Natural killer cell (primary cell): ENCODE data around the gene ALDH7A1. TPM values are rescaled to one million over a fixed set of nuclear protein-coding genes. Genes with fewer than 3 reads are reported as not detected.

Source experiments
- ATAC-seq, 3 donors: fragments of 150-1000 bp in 2 of 3; fragments of 200-7000 bp in 1 of 3; cut with Tn5 transposase; 1 replicate in 1 of 3; 2 replicates in 2 of 3; pipeline ENCODE4 v1.10.0; 2021; ENCODE audit warnings: mild to moderate bottlenecking in 2 of 3, moderate library complexity in 2 of 3
- DNase-seq, 2 donors: peaks; one replicate each; pipeline versions ENCODE4 v3.0.0 to v3.0.0-alpha.2; 2013 to 2021; ENCODE audit warnings: mixed read lengths in 1 of 2
- H3K27ac ChIP-seq: one replicate; pipeline ENCODE4 v1.5.1; 2013; ENCODE audit warnings: mild to moderate bottlenecking, low read length
- H3K27me3 ChIP-seq: one replicate; pipeline ENCODE4 v1.6.1; 2013; ENCODE audit warnings: low read length; ENCODE audit not compliant: control insufficient read depth, insufficient read depth
- H3K36me3 ChIP-seq: one replicate; pipeline ENCODE4 v1.6.1; 2013; ENCODE audit warnings: low read length; ENCODE audit not compliant: control insufficient read depth, insufficient read depth
- H3K4me1 ChIP-seq: one replicate; pipeline ENCODE4 v1.6.1; 2013; ENCODE audit warnings: low read length; ENCODE audit not compliant: control insufficient read depth, insufficient read depth
- H3K4me3 ChIP-seq: one replicate; pipeline ENCODE4 v1.5.1; 2013; ENCODE audit warnings: low read length
- H3K9me3 ChIP-seq: one replicate; pipeline ENCODE4 v1.6.1; 2013; ENCODE audit warnings: low read length; ENCODE audit not compliant: control insufficient read depth, insufficient read depth
- H3K27ac Mint-ChIP-seq, 2 donors: one replicate each; pipeline ENCODE4 v1.8.0; 2022; ENCODE audit warnings: mild to moderate bottlenecking in 2 of 2, mixed read lengths in 2 of 2, moderate library complexity in 1 of 2
- H3K27me3 Mint-ChIP-seq, 2 donors: one replicate each; pipeline ENCODE4 v1.8.0; 2022; ENCODE audit warnings: low read depth in 2 of 2, mixed read lengths in 2 of 2
- H3K36me3 Mint-ChIP-seq: one replicate; pipeline ENCODE4 v1.8.0; 2022; ENCODE audit warnings: mixed read lengths
- H3K4me1 Mint-ChIP-seq, 2 donors: one replicate each; pipeline ENCODE4 v1.8.0; 2022; ENCODE audit warnings: mixed read lengths in 2 of 2
- H3K4me3 Mint-ChIP-seq: one replicate; pipeline ENCODE4 v1.8.0; 2022; ENCODE audit warnings: mild to moderate bottlenecking, moderate library complexity, mixed read lengths
- H3K9me3 Mint-ChIP-seq, 2 donors: one replicate each; pipeline ENCODE4 v1.8.0; 2022; ENCODE audit warnings: mixed read lengths in 2 of 2
- CTCF ChIP-seq: fragments of 200-600 bp; IDR thresholded peaks from one replicate; pipeline ENCODE4 v1.8.0; 2022; ENCODE audit warnings: antibody characterized with exemption
- WGBS: methylation state at CpG from one replicate; pipeline ENCODE4 v1.1.7; 2013; ENCODE audit warnings: missing lambda C conversion rate; ENCODE audit not compliant: insufficient coverage; 5-methylcytosine and 5-hydroxymethylcytosine counted together
- intact Hi-C: fragments of 100-400 bp; cut with micrococcal nuclease; formaldehyde crosslinking; loops from one replicate; pipeline ENCODE4 v1.14.2; 2022
- total RNA-seq, 4 donors: library from RNA; stranded (reverse); fragments of 120-200 nt in 1 of 4; gene quantifications; one replicate each; pipeline versions ENCODE4 v1.2.3 to v1.2.4, GENCODE V29; 2013 to 2022

ALDH7A1 gene
- total RNA-seq, 3 donors from 2014 or later (not counting 1 experiment from before 2014, with no cell fraction given): 0.66 to 1.3 (median 1.2) TPM

- 99% methylated on average over 3 of the region's 3 CpGs for WGBS
- DNase-seq: no peak
- no peaks in the 10 kb centered on the region for H3K4me1 Mint-ChIP-seq
Measured at GRCh38 chr5:126494393-126494792, 100.6 kb downstream of the ALDH7A1 start.

GRCh38 chr5:126492939-126493338, 102.1 kb downstream of the ALDH7A1 start:
- Histone ChIP-seq H3K36me3 (peaks cover 12% of the 10 kb centered on the region), H3K27ac (no peak overlapping the region), H3K9me3 (no peaks in the 10 kb centered on the region), H3K27me3 (no peaks in the 10 kb centered on the region), H3K4me1 (no peaks in the 10 kb centered on the region), H3K4me3 (no peak overlapping the region)
- Mint-ChIP-seq H3K27me3 (no peaks in the 10 kb centered on the region), H3K36me3 (peaks cover 10% of the 10 kb centered on the region), H3K27ac (no peak overlapping the region), H3K4me3 (no peak overlapping the region), H3K4me1 (no peaks in the 10 kb centered on the region), H3K9me3 (no peaks in the 10 kb centered on the region)
- ATAC-seq: no peak
- DNase-seq: peak in 1 of 2 donors; percentile 24
- WGBS: 90% methylated on average over 8 of the region's 8 CpGs
- no peak for TF ChIP-seq CTCF
- intact Hi-C loops: no loop called here

More at GRCh38 chr5:126494393-126494792, 100.6 kb downstream of the ALDH7A1 start:
- Histone ChIP-seq H3K27me3 (no peaks in the 10 kb centered on the region), H3K27ac (no peak overlapping the region), H3K4me3 (no peak overlapping the region), H3K4me1 (no peaks in the 10 kb centered on the region), H3K36me3 (peaks cover 3% of the 10 kb centered on the region), H3K9me3 (no peaks in the 10 kb centered on the region)
- no peaks in the 10 kb centered on the region for H3K27me3 Mint-ChIP-seq
- no peak overlapping the region for H3K4me3 Mint-ChIP-seq
- no peak for TF ChIP-seq CTCF
- H3K9me3 Mint-ChIP-seq: no peaks in the 10 kb centered on the region
- no peak overlapping the region for H3K27ac Mint-ChIP-seq
- peaks cover under 1% of the 10 kb centered on the region for H3K36me3 Mint-ChIP-seq
- ATAC-seq: no peak
- intact Hi-C loops: no loop called here

GRCh38 chr5:126490167-126490940, 104.7 kb downstream of the ALDH7A1 start:
- 97% methylated on average over 11 of the region's 12 CpGs for WGBS
- Histone ChIP-seq H3K27me3 (no peaks in the 10 kb centered on the region), H3K9me3 (no peaks in the 10 kb centered on the region), H3K4me1 (no peaks in the 10 kb centered on the region), H3K36me3 (peaks cover 33% of the 10 kb centered on the region), H3K4me3 (no peak overlapping the region), H3K27ac (no peak overlapping the region)
- ATAC-seq (no peak), DNase-seq (no peak)
- H3K27me3 Mint-ChIP-seq: no peaks in the 10 kb centered on the region
- intact Hi-C loops: no loop called here
- peaks cover 31% of the 10 kb centered on the region for H3K36me3 Mint-ChIP-seq
- H3K4me3 Mint-ChIP-seq: no peak overlapping the region
- peak overlapping the region in 1 of 2 donors; percentile 13 for H3K27ac Mint-ChIP-seq
- no peaks in the 10 kb centered on the region for H3K9me3 Mint-ChIP-seq
- H3K4me1 Mint-ChIP-seq: no peaks in the 10 kb centered on the region
- no peak for TF ChIP-seq CTCF
